ENCODE results near the gene ESCO1. TPM values are rescaled to one million over a fixed set of nuclear protein-coding genes. Genes with fewer than 3 reads are reported as not detected.

The ESCO1 gene
- polyA plus RNA-seq, 2 of the 4 experiments (the other 2 are of a cell fraction): 7.7 to 13.2 TPM

DNA sequence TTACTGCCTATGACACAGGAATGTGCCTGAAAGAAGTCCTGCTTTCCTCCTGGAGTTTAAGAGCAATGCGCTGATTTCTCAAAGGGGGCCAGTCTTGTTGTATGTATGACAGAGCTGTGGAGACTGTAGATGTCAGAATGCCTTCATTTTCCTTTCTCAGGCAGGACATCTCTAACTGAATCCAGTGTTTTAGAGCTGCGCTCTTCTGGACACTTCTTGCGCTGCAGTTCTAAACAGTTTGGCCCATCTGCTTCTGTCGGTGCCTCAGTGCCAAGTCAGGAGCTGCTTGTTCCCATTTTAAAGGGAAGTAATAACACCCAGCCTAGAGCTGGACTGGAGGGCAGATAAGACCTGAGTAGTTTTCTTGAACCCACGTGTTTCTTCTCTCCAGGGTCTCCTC, 91.4 kb downstream of the ESCO1 start:
- ChIA-PET CTCF (interaction anchor here (0.6 to 1.4 kb wide), 3 partner anchors 25 to 418 kb away, joined by 3 to 7 read pairs (median 4); no protein-coding TSS in a partner anchor), POLR2A (interaction anchor here (0.6 kb wide), 1 partner anchor 191 kb away, joined by 3 read pairs; no protein-coding TSS in a partner anchor)
- H3K9me3 ChIP-seq: no peaks in the 10 kb centered on the region
- FAIRE-seq (no peak), ATAC-seq (peak; percentile 30 to 42; a peak in 3 of 6 replicates), DNase-seq (ENCODE audit: low read depth in 1 of 2, low spot score in 1 of 2) (no peak)
- WGBS (ENCODE audit: missing lambda C conversion rate): 86% methylated on average over 5 of the region's 5 CpGs
- no peak overlapping the region for H3K27ac ChIP-seq
- H3K4me2 ChIP-seq: no peak overlapping the region
- no peaks in the 10 kb centered on the region for H3K4me1 ChIP-seq
- H3K4me3 ChIP-seq: no peak overlapping the region
- TF ChIP-seq MYC (IDR thresholded peaks at IDR 0.05; ENCODE audit: borderline replicate concordance, low read length) (no peak), HEYL (CRISPR knock-in tag; IDR thresholded peaks at IDR 0.05) (no peak), E2F6 (IDR thresholded peaks at IDR 0.05; ENCODE audit: borderline replicate concordance, low read depth) (no peak), EP300 (IDR thresholded peaks at IDR 0.05) (no peak), KDM5A (IDR thresholded peaks at IDR 0.05) (no peak), ZFP36 (IDR thresholded peaks at IDR 0.05; ENCODE audit: borderline replicate concordance, partially characterized antibody) (no peak), CBX8 (IDR thresholded peaks at IDR 0.05) (no peak), CTCF (IDR thresholded peaks at IDR 0.05) (no peak), CHD4 (IDR thresholded peaks at IDR 0.05; ENCODE audit: borderline replicate concordance) (no peak), FOXS1 (CRISPR knock-in tag; IDR thresholded peaks at IDR 0.05) (no peak), GATA3 (IDR thresholded peaks at IDR 0.05; ENCODE audit: borderline replicate concordance) (no peak), USF2 (IDR thresholded peaks at IDR 0.05) (no peak), HOXB13 (CRISPR knock-in tag; IDR thresholded peaks at IDR 0.05; ENCODE audit: low read depth) (no peak), ZSCAN20 (CRISPR knock-in tag; IDR thresholded peaks at IDR 0.05) (no peak), CHD2 (IDR thresholded peaks at IDR 0.05; ENCODE audit: low read length, partially characterized antibody) (no peak), JUNB (IDR thresholded peaks at IDR 0.05) (no peak), POLR2AphosphoS2 (conservative IDR thresholded peaks at IDR 0.05; ENCODE audit: low read length) (no peak), REST (IDR thresholded peaks at IDR 0.05) (no peak)
- TF ChIP-seq, protein P1, sequence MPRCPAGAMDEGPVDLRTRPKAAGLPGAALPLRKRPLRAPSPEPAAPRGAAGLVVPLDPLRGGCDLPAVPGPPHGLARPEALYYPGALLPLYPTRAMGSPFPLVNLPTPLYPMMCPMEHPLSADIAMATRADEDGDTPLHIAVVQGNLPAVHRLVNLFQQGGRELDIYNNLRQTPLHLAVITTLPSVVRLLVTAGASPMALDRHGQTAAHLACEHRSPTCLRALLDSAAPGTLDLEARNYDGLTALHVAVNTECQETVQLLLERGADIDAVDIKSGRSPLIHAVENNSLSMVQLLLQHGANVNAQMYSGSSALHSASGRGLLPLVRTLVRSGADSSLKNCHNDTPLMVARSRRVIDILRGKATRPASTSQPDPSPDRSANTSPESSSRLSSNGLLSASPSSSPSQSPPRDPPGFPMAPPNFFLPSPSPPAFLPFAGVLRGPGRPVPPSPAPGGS (IDR thresholded peaks at IDR 0.05): no peak

Data from A549 (cell line).